Hepatocyte (in vitro differentiated cells): ENCODE data around the gene ZFHX3.

Experiments used
- CTCF ChIP-seq: fragments of 200-600 bp; sonication (generic); IDR thresholded peaks from 2 replicates; pipeline ENCODE4 v1.5.1; 2016; ENCODE audit warnings: antibody characterized with exemption, mild to moderate bottlenecking; ENCODE audit not compliant: poor library complexity
- EZH2 ChIP-seq: fragments of 200-600 bp; sonication (generic); IDR thresholded peaks from 2 replicates; pipeline ENCODE4 v1.6.1; 2016; ENCODE audit warnings: antibody characterized with exemption, mild to moderate bottlenecking, borderline replicate concordance

- TF ChIP-seq CTCF: no peak
- no peak for TF ChIP-seq EZH2
These were observed 1.6 kb upstream of the ZFHX3 start for GRCh38 chr16:73049511-73049910.
